Measurements from ENCODE around the gene MRPS35.

Gene MRPS35

GRCh38 chr12:27680619-27681018, 30.0 kb upstream of the MRPS35 start:
- no peak overlapping the region for H2BK5ac ChIP-seq (ENCODE audit: low read depth, low read length, poor library complexity)
- H3K4ac ChIP-seq (ENCODE audit: low read depth, low read length) = no peak overlapping the region
- H3K4me1 ChIP-seq (ENCODE audit: control insufficient read depth in 1 of 2, insufficient read depth in 2 of 2, low read length in 2 of 2) = no peaks in the 10 kb centered on the region
- H3K79me2 ChIP-seq (ENCODE audit: control insufficient read depth, insufficient read depth, low read length, poor library complexity) = no peaks in the 10 kb centered on the region
- H3K4me3 ChIP-seq (ENCODE audit: low read depth, low read length) = no peak overlapping the region
- H3K18ac ChIP-seq (ENCODE audit: low read length) = no peak overlapping the region
- no peak overlapping the region for H3K14ac ChIP-seq (ENCODE audit: low read length)
- H2AFZ ChIP-seq (ENCODE audit: insufficient read depth, low read length, poor library complexity) = no peak overlapping the region
- DNase-seq = no peak
- peaks cover 26 to 50% of the 10 kb centered on the region in 2 experiments for H3K36me3 ChIP-seq (ENCODE audit: control insufficient read depth in 1 of 2, insufficient read depth in 2 of 2, low read length in 2 of 2)
- H4K91ac ChIP-seq (ENCODE audit: low read depth, low read length) = no peak overlapping the region
- no peak overlapping the region for H3K9ac ChIP-seq (ENCODE audit: low read length)
- no peak overlapping the region for H4K12ac ChIP-seq (ENCODE audit: low read depth, low read length)
- no peak overlapping the region for H4K8ac ChIP-seq (ENCODE audit: low read depth, low read length)
- no peaks in the 10 kb centered on the region for H3K9me3 ChIP-seq (ENCODE audit: insufficient read depth, low read depth, low read length)
- no peak overlapping the region for H3K23ac ChIP-seq (ENCODE audit: low read length)
- H2BK12ac ChIP-seq (ENCODE audit: low read length) = no peak overlapping the region
- H3K4me2 ChIP-seq (ENCODE audit: low read length) = no peak overlapping the region
- H3K27ac ChIP-seq (ENCODE audit: low read depth, low read length) = no peak overlapping the region
- H2BK120ac ChIP-seq (ENCODE audit: insufficient read depth, low read length, poor library complexity) = no peak overlapping the region
- H3K79me1 ChIP-seq (ENCODE audit: low read length) = no peaks in the 10 kb centered on the region
- no peak overlapping the region for H2AK5ac ChIP-seq (ENCODE audit: low read length)
- no peaks in the 10 kb centered on the region for H3K27me3 ChIP-seq (ENCODE audit: insufficient read depth, low read length)

DNA sequence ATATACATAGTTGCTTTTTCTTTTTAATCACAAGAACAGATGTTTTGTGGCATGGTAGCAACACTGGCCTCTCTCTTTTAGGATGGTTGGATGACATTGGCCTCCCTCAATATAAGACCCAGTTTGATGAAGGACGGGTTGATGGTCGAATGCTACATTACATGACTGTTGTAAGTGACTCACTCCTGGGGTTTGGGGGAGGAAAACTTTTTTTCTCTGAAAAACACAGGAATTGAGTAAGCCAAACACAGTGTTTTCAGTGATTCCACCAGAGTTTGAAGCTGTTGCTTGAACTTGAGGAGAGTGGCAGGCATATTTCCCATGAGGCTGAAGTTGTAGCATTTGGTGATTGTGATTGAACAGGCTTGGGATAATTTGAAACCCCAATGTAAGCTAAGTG, 28.1 kb upstream of the MRPS35 start:
- H3K36me3 ChIP-seq (ENCODE audit: control insufficient read depth in 1 of 2, insufficient read depth in 2 of 2, low read length in 2 of 2) = peaks cover 19 to 48% of the 10 kb centered on the region in 2 experiments
- H3K23ac ChIP-seq (ENCODE audit: low read length) = no peak overlapping the region
- H3K4me1 ChIP-seq (ENCODE audit: control insufficient read depth in 1 of 2, insufficient read depth in 2 of 2, low read length in 2 of 2) = no peaks in the 10 kb centered on the region
- no peak overlapping the region for H2BK120ac ChIP-seq (ENCODE audit: insufficient read depth, low read length, poor library complexity)
- no peak overlapping the region for H3K14ac ChIP-seq (ENCODE audit: low read length)
- no peaks in the 10 kb centered on the region for H3K9me3 ChIP-seq (ENCODE audit: insufficient read depth, low read depth, low read length)
- H2AK5ac ChIP-seq (ENCODE audit: low read length) = no peak overlapping the region
- H3K4ac ChIP-seq (ENCODE audit: low read depth, low read length) = no peak overlapping the region
- no peak overlapping the region for H2BK5ac ChIP-seq (ENCODE audit: low read depth, low read length, poor library complexity)
- H2AFZ ChIP-seq (ENCODE audit: insufficient read depth, low read length, poor library complexity) = no peak overlapping the region
- WGBS (ENCODE audit: extremely low coverage, insufficient coverage, insufficient read length) = no CpG with 5 or more reads among the region's 2 CpGs
- DNase-seq = no peak
- no peaks in the 10 kb centered on the region for H3K79me2 ChIP-seq (ENCODE audit: control insufficient read depth, insufficient read depth, low read length, poor library complexity)
- H4K8ac ChIP-seq (ENCODE audit: low read depth, low read length) = no peak overlapping the region
- no peak overlapping the region for H3K18ac ChIP-seq (ENCODE audit: low read length)
- no peak overlapping the region for H3K4me2 ChIP-seq (ENCODE audit: low read length)
- no peak overlapping the region for H3K4me3 ChIP-seq (ENCODE audit: low read depth, low read length)
- H3K79me1 ChIP-seq (ENCODE audit: low read length) = no peaks in the 10 kb centered on the region
- H2BK12ac ChIP-seq (ENCODE audit: low read length) = no peak overlapping the region
- H3K9ac ChIP-seq (ENCODE audit: low read length) = no peak overlapping the region
- H4K12ac ChIP-seq (ENCODE audit: low read depth, low read length) = no peak overlapping the region
- no peaks in the 10 kb centered on the region for H3K27me3 ChIP-seq (ENCODE audit: insufficient read depth, low read length)
- no peak overlapping the region for H3K27ac ChIP-seq (ENCODE audit: low read depth, low read length)
- H4K91ac ChIP-seq (ENCODE audit: low read depth, low read length) = no peak overlapping the region

- no CpG with 5 or more reads among the region's 2 CpGs for WGBS (ENCODE audit: extremely low coverage, insufficient coverage, insufficient read length)
- Histone ChIP-seq H3K9ac (ENCODE audit: low read length) (no peak overlapping the region), H3K23ac (ENCODE audit: low read length) (no peak overlapping the region), H2AFZ (ENCODE audit: insufficient read depth, low read length, poor library complexity) (no peak overlapping the region), H4K12ac (ENCODE audit: low read depth, low read length) (no peak overlapping the region), H4K91ac (ENCODE audit: low read depth, low read length) (no peak overlapping the region), H3K18ac (ENCODE audit: low read length) (no peak overlapping the region), H3K27ac (ENCODE audit: low read depth, low read length) (no peak overlapping the region), H2BK120ac (ENCODE audit: insufficient read depth, low read length, poor library complexity) (no peak overlapping the region), H3K4ac (ENCODE audit: low read depth, low read length) (no peak overlapping the region), H3K79me2 (ENCODE audit: control insufficient read depth, insufficient read depth, low read length, poor library complexity) (no peaks in the 10 kb centered on the region), H2BK12ac (ENCODE audit: low read length) (no peak overlapping the region), H4K8ac (ENCODE audit: low read depth, low read length) (no peak overlapping the region), H3K27me3 (ENCODE audit: insufficient read depth, low read length) (no peaks in the 10 kb centered on the region), H3K36me3 (ENCODE audit: control insufficient read depth in 1 of 2, insufficient read depth in 2 of 2, low read length in 2 of 2) (peaks cover 27 to 57% of the 10 kb centered on the region in 2 experiments), H3K4me2 (ENCODE audit: low read length) (no peak overlapping the region), H3K14ac (ENCODE audit: low read length) (no peak overlapping the region), H3K9me3 (ENCODE audit: insufficient read depth, low read depth, low read length) (no peaks in the 10 kb centered on the region), H3K4me1 (ENCODE audit: control insufficient read depth in 1 of 2, insufficient read depth in 2 of 2, low read length in 2 of 2) (no peaks in the 10 kb centered on the region), H3K79me1 (ENCODE audit: low read length) (no peaks in the 10 kb centered on the region), H3K4me3 (ENCODE audit: low read depth, low read length) (no peak overlapping the region), H2AK5ac (ENCODE audit: low read length) (no peak overlapping the region), H2BK5ac (ENCODE audit: low read depth, low read length, poor library complexity) (no peak overlapping the region)
- DNase-seq = no peak
These were observed 25.4 kb upstream of the MRPS35 start for GRCh38 chr12:27685274-27685673.

DNA sequence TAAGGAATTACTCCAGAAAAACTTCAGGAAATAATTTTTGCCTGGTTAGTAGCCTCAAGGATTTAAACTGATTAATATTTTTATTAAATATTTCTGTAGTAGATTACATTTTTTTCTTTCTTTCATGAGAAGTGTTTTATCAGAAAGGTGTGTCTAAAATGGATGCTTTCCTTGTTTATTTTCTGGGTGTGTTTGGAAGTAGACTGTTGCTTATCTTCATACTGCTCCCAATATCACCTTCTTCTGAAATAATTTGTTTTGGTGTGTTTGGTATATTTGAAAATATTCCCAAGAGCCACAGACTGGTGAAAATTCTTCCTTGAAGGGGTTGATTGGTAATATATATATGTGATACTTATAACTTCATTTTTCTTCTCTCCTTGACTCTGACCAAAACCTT, 24.5 kb upstream of the MRPS35 start:
- no peak overlapping the region for H3K4me3 ChIP-seq (ENCODE audit: low read depth, low read length)

More for the DNA sequence above, 24.5 kb upstream of the MRPS35 start:
- H3K4me2 ChIP-seq (ENCODE audit: low read length) = no peak overlapping the region
- H2BK12ac ChIP-seq (ENCODE audit: low read length) = no peak overlapping the region
- H3K4me1 ChIP-seq (ENCODE audit: control insufficient read depth in 1 of 2, insufficient read depth in 2 of 2, low read length in 2 of 2) = no peaks in the 10 kb centered on the region
- H3K4ac ChIP-seq (ENCODE audit: low read depth, low read length) = no peak overlapping the region
- H3K14ac ChIP-seq (ENCODE audit: low read length) = no peak overlapping the region
- no peak overlapping the region for H2BK5ac ChIP-seq (ENCODE audit: low read depth, low read length, poor library complexity)
- H3K9me3 ChIP-seq (ENCODE audit: insufficient read depth, low read depth, low read length) = no peaks in the 10 kb centered on the region
- no peak overlapping the region for H3K18ac ChIP-seq (ENCODE audit: low read length)
- H2AFZ ChIP-seq (ENCODE audit: insufficient read depth, low read length, poor library complexity) = no peak overlapping the region
- DNase-seq = no peak
- H3K36me3 ChIP-seq (ENCODE audit: control insufficient read depth in 1 of 2, insufficient read depth in 2 of 2, low read length in 2 of 2) = peaks cover 29 to 56% of the 10 kb centered on the region in 2 experiments
- no peak overlapping the region for H3K23ac ChIP-seq (ENCODE audit: low read length)
- H3K27ac ChIP-seq (ENCODE audit: low read depth, low read length) = no peak overlapping the region
- no peak overlapping the region for H4K12ac ChIP-seq (ENCODE audit: low read depth, low read length)
- no peak overlapping the region for H2AK5ac ChIP-seq (ENCODE audit: low read length)
- H4K91ac ChIP-seq (ENCODE audit: low read depth, low read length) = no peak overlapping the region
- no peaks in the 10 kb centered on the region for H3K79me2 ChIP-seq (ENCODE audit: control insufficient read depth, insufficient read depth, low read length, poor library complexity)
- no peak overlapping the region for H2BK120ac ChIP-seq (ENCODE audit: insufficient read depth, low read length, poor library complexity)
- H3K27me3 ChIP-seq (ENCODE audit: insufficient read depth, low read length) = no peaks in the 10 kb centered on the region
- no peak overlapping the region for H3K9ac ChIP-seq (ENCODE audit: low read length)
- no peak overlapping the region for H4K8ac ChIP-seq (ENCODE audit: low read depth, low read length)
- no peaks in the 10 kb centered on the region for H3K79me1 ChIP-seq (ENCODE audit: low read length)
